HepG2 (cell line): ENCODE measurements around the gene ZNF813. TPM values are rescaled to one million over a fixed set of nuclear protein-coding genes. Genes with fewer than 3 reads are reported as not detected.

Experiments
- AKAP8 ChIP-seq: sonication (generic); formaldehyde crosslinking; IDR thresholded peaks from 2 replicates; pipeline ENCODE4 v1.5.1; 2020; ENCODE audit warnings: mild to moderate bottlenecking, missing genetic modification reagents
- CBFB ChIP-seq: sonication (generic); formaldehyde crosslinking; IDR thresholded peaks from 2 replicates; pipeline ENCODE4 v1.4.0; 2020; ENCODE audit warnings: missing genetic modification reagents
- CBX1 ChIP-seq: IDR thresholded peaks from one replicate; pipeline ENCODE4 v1.6.1; 2016; ENCODE audit warnings: antibody characterized with exemption, low read depth
- DBP ChIP-seq: sonication (generic); formaldehyde crosslinking; IDR thresholded peaks from 2 replicates; pipeline ENCODE4 v1.4.0; 2020; ENCODE audit warnings: missing genetic modification reagents; ENCODE audit errors: not compliant biosample characterization
- DR1 ChIP-seq: sonication (generic); formaldehyde crosslinking; IDR thresholded peaks from 2 replicates; pipeline ENCODE4 v1.8.0; 2021; ENCODE audit warnings: mild to moderate bottlenecking, missing genetic modification reagents, inconsistent platforms
- FLYWCH1 ChIP-seq: sonication (generic); formaldehyde crosslinking; IDR thresholded peaks from 2 replicates; pipeline ENCODE4 v1.8.1; 2023; ENCODE audit warnings: mild to moderate bottlenecking, missing genetic modification reagents
- FOXO1 ChIP-seq: sonication (generic); formaldehyde crosslinking; IDR thresholded peaks from 2 replicates; pipeline ENCODE4 v1.4.0; 2020; ENCODE audit warnings: missing genetic modification reagents
- HDAC6 ChIP-seq: fragments of 200-600 bp; sonication (generic); IDR thresholded peaks from 2 replicates; pipeline ENCODE4 v1.7.0; 2017; ENCODE audit warnings: mild to moderate bottlenecking, antibody characterized with exemption, low read length, low read depth
- KDM1A ChIP-seq: IDR thresholded peaks from 2 replicates; pipeline ENCODE4 v1.6.1; 2016; ENCODE audit warnings: missing compliant biosample characterization
- MEF2D ChIP-seq: sonication (generic); formaldehyde crosslinking; IDR thresholded peaks from 2 replicates; pipeline ENCODE4 v1.5.1; 2020; ENCODE audit warnings: mild to moderate bottlenecking, missing genetic modification reagents
- NCOR1 ChIP-seq: fragments of 200-600 bp; sonication (generic); IDR thresholded peaks from 2 replicates; pipeline ENCODE4 v1.7.0; 2017; ENCODE audit warnings: antibody characterized with exemption, low read length, borderline replicate concordance
- PPARG ChIP-seq: conservative IDR thresholded peaks from 2 replicates; pipeline ENCODE4 v1.6.1; 2016; ENCODE audit warnings: missing biosample characterization, missing genetic modification reagents
- RAD21 ChIP-seq: fragments of 450-650 bp; formaldehyde crosslinking; IDR thresholded peaks from 2 replicates; pipeline ENCODE4 v1.5.0; 2020; ENCODE audit warnings: mild to moderate bottlenecking
- RELA ChIP-seq: sonication (generic); formaldehyde crosslinking; IDR thresholded peaks from 2 replicates; pipeline ENCODE4 v1.4.0; 2020; ENCODE audit warnings: missing genetic modification reagents
- RXRB ChIP-seq: IDR thresholded peaks from 2 replicates; pipeline ENCODE4 v1.6.1; 2016; ENCODE audit warnings: borderline replicate concordance, missing genetic modification reagents, missing compliant biosample characterization
- TBX3 ChIP-seq: fragments of 450-650 bp; IDR thresholded peaks from 2 replicates; pipeline ENCODE4 v1.6.1; 2017; ENCODE audit warnings: antibody characterized with exemption, mild to moderate bottlenecking, inconsistent platforms, borderline replicate concordance
- U2AF2 ChIP-seq: fragments of 200-400 bp; formaldehyde crosslinking; IDR thresholded peaks from 2 replicates; pipeline ENCODE4 v1.6.1; 2017; ENCODE audit warnings: low read depth, mild to moderate bottlenecking, low read length
- ZEB1 ChIP-seq: IDR thresholded peaks from 2 replicates; pipeline ENCODE4 v1.6.1; 2012; ENCODE audit warnings: mild to moderate bottlenecking, low read depth, inconsistent platforms; ENCODE audit not compliant: insufficient replicate concordance
- ZFX ChIP-seq: sonication (generic); formaldehyde crosslinking; IDR thresholded peaks from 2 replicates; pipeline ENCODE4 v1.4.0; 2020; ENCODE audit warnings: mild to moderate bottlenecking, low read depth, missing genetic modification reagents, moderate library complexity
- ZFY ChIP-seq: sonication (generic); formaldehyde crosslinking; IDR thresholded peaks from 2 replicates; pipeline ENCODE4 v1.4.0; 2020; ENCODE audit warnings: missing genetic modification reagents
- ZNF12 ChIP-seq: sonication (generic); formaldehyde crosslinking; IDR thresholded peaks from 2 replicates; pipeline ENCODE4 v1.5.0; 2020; ENCODE audit warnings: missing genetic modification reagents
- ZNF143 ChIP-seq: sonication (generic); formaldehyde crosslinking; IDR thresholded peaks from 2 replicates; pipeline ENCODE4 v1.4.0; 2020; ENCODE audit warnings: missing genetic modification reagents
- ZNF234 ChIP-seq: sonication (generic); formaldehyde crosslinking; conservative IDR thresholded peaks from 2 replicates; pipeline ENCODE4 v1.5.1; 2020; ENCODE audit warnings: mild to moderate bottlenecking, missing genetic modification reagents
- ZNF543 ChIP-seq: sonication (generic); formaldehyde crosslinking; IDR thresholded peaks from 2 replicates; pipeline ENCODE4 v1.4.0; 2020; ENCODE audit warnings: mild to moderate bottlenecking, missing genetic modification reagents
- ZNF552 ChIP-seq: sonication (generic); formaldehyde crosslinking; IDR thresholded peaks from 2 replicates; pipeline ENCODE4 v1.9.0; 2022; ENCODE audit warnings: missing genetic modification reagents, mild to moderate bottlenecking, borderline replicate concordance
- ZNF660 ChIP-seq: sonication (generic); formaldehyde crosslinking; IDR thresholded peaks from 2 replicates; pipeline ENCODE4 v1.5.1; 2020; ENCODE audit warnings: mild to moderate bottlenecking, low read depth, missing genetic modification reagents, borderline replicate concordance
- ZNF772 ChIP-seq: sonication (generic); formaldehyde crosslinking; IDR thresholded peaks from 2 replicates; pipeline ENCODE4 v1.5.0; 2020; ENCODE audit warnings: mild to moderate bottlenecking, missing genetic modification reagents
- polyA plus RNA-seq, 8 experiments: library from polyadenylated mRNA; depleted of rRNA in 3 of 8; stranded (reverse) in 7 of 8; unstranded in 1 of 8; fragments of >200 nt; fragmentation: Illumina TruSeq in 4 of 8; extraction: Trizol in 4 of 8; gene quantifications; 2 replicates each; pipeline versions ENCODE4 v1.2.1 to v1.2.3, GENCODE V29; 2011 to 2016; ENCODE audit warnings: low read depth in 4 of 8, missing spikeins in 1 of 8, mixed read lengths in 1 of 8; ENCODE audit not compliant: insufficient read depth in 1 of 8
- total RNA-seq, 5 experiments: library from RNA; depleted of rRNA; stranded (reverse); fragments of >200 nt; fragmentation: Illumina TruSeq; extraction: Trizol; gene quantifications; 2 replicates each; pipeline ENCODE4 v1.2.3, GENCODE V29; 2016; ENCODE audit warnings: low read depth in 1 of 5
- TF ChIP-seq, protein P1 (sequence below): IDR thresholded peaks from 2 replicates; pipeline ENCODE4 v1.6.1; 2016
- TF ChIP-seq, protein P2 (sequence below): sonication (generic); formaldehyde crosslinking; IDR thresholded peaks from 2 replicates; pipeline ENCODE4 v1.8.0; 2022; ENCODE audit warnings: mild to moderate bottlenecking, missing genetic modification reagents; ENCODE audit not compliant: insufficient replicate concordance

The ZNF813 gene
- total and polyA plus RNA-seq, 2 of the 13 experiments (the other 11 are each of a cell fraction or from before 2014, with no cell fraction given), result 2.1 to 8.9 TPM

DNA sequence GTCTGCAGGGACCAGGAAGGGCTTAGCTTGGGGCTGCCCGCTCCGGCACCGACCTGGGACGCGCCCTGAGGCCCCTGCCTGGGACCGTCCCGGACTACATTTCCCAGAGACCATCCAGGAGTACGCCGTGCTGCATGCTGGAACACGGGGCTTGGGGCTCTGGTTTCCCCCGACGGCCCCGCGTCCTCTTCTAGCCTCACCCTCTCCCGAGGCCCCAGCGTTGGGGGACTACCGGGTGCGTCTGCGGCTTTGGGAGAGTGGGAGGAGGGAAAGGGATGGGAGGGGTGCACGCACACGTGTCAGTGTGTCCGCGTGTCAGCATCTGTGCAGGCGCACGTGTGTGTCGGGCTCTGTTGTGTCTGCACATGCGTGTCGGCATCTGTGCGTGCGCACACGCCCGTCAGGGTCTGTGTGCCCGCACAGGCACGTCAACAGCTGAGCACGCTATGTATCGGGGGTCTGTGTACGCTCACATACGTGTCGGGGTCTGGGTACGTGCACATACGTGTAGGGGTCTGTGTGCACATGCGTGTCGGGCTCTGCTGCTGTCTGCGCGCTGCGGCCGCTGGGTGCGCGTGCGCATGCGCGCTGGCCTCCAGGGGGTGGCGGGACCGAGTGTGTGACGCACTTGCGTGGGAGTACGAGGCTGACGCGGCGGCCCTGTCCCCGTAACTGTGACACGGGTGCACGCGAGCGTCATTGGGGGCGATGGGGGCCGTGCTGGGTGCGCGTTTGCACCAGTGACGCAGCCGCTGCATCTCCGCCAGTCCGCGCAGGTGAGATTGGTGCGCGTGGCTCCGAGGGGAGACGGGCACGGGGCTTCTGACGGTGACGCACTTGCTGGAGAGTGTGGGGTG is 70.2 kb downstream of the ZNF813 start, which contains the start of gene ZNF331 (continued):
- TF ChIP-seq AKAP8 (CRISPR knock-in tag), result peak; percentile 86; the same call in 1 of the 2 replicates
- no peak for TF ChIP-seq FOXO1
- TF ChIP-seq ZNF12 (CRISPR knock-in tag), result no peak
- no peak for TF ChIP-seq CBX1
- TF ChIP-seq ZNF552, result no peak
- no peak for TF ChIP-seq KDM1A (CRISPR knock-in tag)
- TF ChIP-seq PPARG, result no peak
- peak; percentile 40; the same call in 1 of the 2 replicates for TF ChIP-seq ZNF543 (CRISPR knock-in tag)
- no peak for TF ChIP-seq HDAC6
- peak; percentile 30 for TF ChIP-seq ZFX
- TF ChIP-seq RXRB (CRISPR knock-in tag), result no peak
- TF ChIP-seq NCOR1, result no peak
- TF ChIP-seq, protein P1, sequence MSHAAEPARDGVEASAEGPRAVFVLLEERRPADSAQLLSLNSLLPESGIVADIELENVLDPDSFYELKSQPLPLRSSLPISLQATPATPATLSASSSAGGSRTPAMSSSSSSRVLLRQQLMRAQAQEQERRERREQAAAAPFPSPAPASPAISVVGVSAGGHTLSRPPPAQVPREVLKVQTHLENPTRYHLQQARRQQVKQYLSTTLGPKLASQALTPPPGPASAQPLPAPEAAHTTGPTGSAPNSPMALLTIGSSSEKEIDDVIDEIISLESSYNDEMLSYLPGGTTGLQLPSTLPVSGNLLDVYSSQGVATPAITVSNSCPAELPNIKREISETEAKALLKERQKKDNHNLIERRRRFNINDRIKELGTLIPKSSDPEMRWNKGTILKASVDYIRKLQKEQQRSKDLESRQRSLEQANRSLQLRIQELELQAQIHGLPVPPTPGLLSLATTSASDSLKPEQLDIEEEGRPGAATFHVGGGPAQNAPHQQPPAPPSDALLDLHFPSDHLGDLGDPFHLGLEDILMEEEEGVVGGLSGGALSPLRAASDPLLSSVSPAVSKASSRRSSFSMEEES (CRISPR knock-in tag), result no peak
- TF ChIP-seq DR1 (CRISPR knock-in tag), result no peak
- TF ChIP-seq ZNF143 (CRISPR knock-in tag), result peak; percentile 88
- no peak; the same call in 1 of the 2 replicates for TF ChIP-seq CBFB (CRISPR knock-in tag)
- TF ChIP-seq ZNF772 (CRISPR knock-in tag), result no peak; the same call in 1 of the 2 replicates
- TF ChIP-seq, protein P2, sequence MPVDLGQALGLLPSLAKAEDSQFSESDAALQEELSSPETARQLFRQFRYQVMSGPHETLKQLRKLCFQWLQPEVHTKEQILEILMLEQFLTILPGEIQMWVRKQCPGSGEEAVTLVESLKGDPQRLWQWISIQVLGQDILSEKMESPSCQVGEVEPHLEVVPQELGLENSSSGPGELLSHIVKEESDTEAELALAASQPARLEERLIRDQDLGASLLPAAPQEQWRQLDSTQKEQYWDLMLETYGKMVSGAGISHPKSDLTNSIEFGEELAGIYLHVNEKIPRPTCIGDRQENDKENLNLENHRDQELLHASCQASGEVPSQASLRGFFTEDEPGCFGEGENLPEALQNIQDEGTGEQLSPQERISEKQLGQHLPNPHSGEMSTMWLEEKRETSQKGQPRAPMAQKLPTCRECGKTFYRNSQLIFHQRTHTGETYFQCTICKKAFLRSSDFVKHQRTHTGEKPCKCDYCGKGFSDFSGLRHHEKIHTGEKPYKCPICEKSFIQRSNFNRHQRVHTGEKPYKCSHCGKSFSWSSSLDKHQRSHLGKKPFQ (CRISPR knock-in tag), result no peak
- TF ChIP-seq ZEB1, result no peak
- TF ChIP-seq MEF2D (CRISPR knock-in tag), result 0 out of 2 replicates have a peak, but pooled peaks have one; percentile 57
- no peak for TF ChIP-seq RELA (CRISPR knock-in tag)
- TF ChIP-seq U2AF2, result no peak
- TF ChIP-seq RAD21 (CRISPR knock-in tag), result no peak
- no peak for TF ChIP-seq DBP
- TF ChIP-seq ZNF660, result no peak
- TF ChIP-seq FLYWCH1 (CRISPR knock-in tag), result no peak
- no peak for TF ChIP-seq TBX3
- peak; percentile 42; the same call in 1 of the 2 replicates for TF ChIP-seq ZFY
- TF ChIP-seq ZNF234, result no peak
